Measurements from ENCODE around the gene WNT9B.
A peak's percentile ranks its signal among the peaks of the same experiment; 100 is the strongest.

Gene WNT9B

GRCh38 chr17:46857600-46857999 lies 6.2 kb downstream of the WNT9B start:
- no peak for DNase-seq

GRCh38 chr17:46859996-46860395 lies 8.6 kb downstream of the WNT9B start:
- DNase-seq = no peak

GRCh38 chr17:46862949-46863348 lies 11.6 kb downstream of the WNT9B start:
- no peak for DNase-seq

- DNase-seq = no peak
These were observed 12.2 kb downstream of the WNT9B start for GRCh38 chr17:46863383-46864121.

- DNase-seq = no peak
These were observed 13.7 kb downstream of the WNT9B start for GRCh38 chr17:46865100-46865499.

- no peak for DNase-seq
These were observed 14.9 kb downstream of the WNT9B start for GRCh38 chr17:46866325-46866724.

GRCh38 chr17:46866747-46867146 lies 15.4 kb downstream of the WNT9B start:
- no peak for DNase-seq

- no peak for DNase-seq
These were observed 17.4 kb downstream of the WNT9B start for GRCh38 chr17:46868689-46869187.

- DNase-seq = no peak
These were observed 17.9 kb downstream of the WNT9B start for GRCh38 chr17:46869296-46869695.

GRCh38 chr17:46869975-46870803 lies 18.8 kb downstream of the WNT9B start:
- DNase-seq = no peak

GRCh38 chr17:46872421-46872820 lies 21.0 kb downstream of the WNT9B start:
- DNase-seq = no peak

GRCh38 chr17:46873941-46874645 lies 22.7 kb downstream of the WNT9B start:
- DNase-seq = no peak

GRCh38 chr17:46874906-46875305 lies 23.5 kb downstream of the WNT9B start:
- DNase-seq = peak; percentile 28

GRCh38 chr17:46875849-46876352 lies 24.5 kb downstream of the WNT9B start:
- peak; percentile 43 for DNase-seq

- DNase-seq = peak; percentile 48
These were observed 25.0 kb downstream of the WNT9B start for GRCh38 chr17:46876353-46876887.

GRCh38 chr17:46876926-46877325 lies 25.5 kb downstream of the WNT9B start:
- no peak for DNase-seq

GRCh38 chr17:46877466-46877865 lies 26.1 kb downstream of the WNT9B start:
- DNase-seq = no peak

GRCh38 chr17:46878055-46878454 lies 26.7 kb downstream of the WNT9B start:
- DNase-seq = no peak

- no peak for DNase-seq
These were observed 27.7 kb downstream of the WNT9B start for GRCh38 chr17:46879101-46879500.

GRCh38 chr17:46881015-46881414 lies 29.6 kb downstream of the WNT9B start:
- DNase-seq = no peak

GRCh38 chr17:46882666-46883065 lies 31.3 kb downstream of the WNT9B start:
- DNase-seq = no peak

GRCh38 chr17:46883871-46884520 lies 32.6 kb downstream of the WNT9B start:
- DNase-seq = no peak
